Sigmoid colon (tissue), 4 donors: ENCODE data around the gene FYN.

Experiments used
- EP300 ChIP-seq, 4 donors: sonication (generic); formaldehyde crosslinking; IDR thresholded peaks; one replicate each; pipeline ENCODE4 v1.6.1; 2017; ENCODE audit warnings: antibody characterized with exemption in 4 of 4
- TF ChIP-seq, protein P1 (sequence below), 4 experiments: fragments of 450-650 bp in 3 of 4; fragments of 200-600 bp in 1 of 4; IDR thresholded peaks; one replicate each; pipeline ENCODE4 v1.5.1; 2016 to 2019; ENCODE audit warnings: antibody characterized with exemption in 4 of 4, mild to moderate bottlenecking in 3 of 4, moderate library complexity in 2 of 4

GRCh38 chr6:111761783-111762312 is 111.4 kb downstream of the FYN start:
- TF ChIP-seq EP300 (IDR thresholded peaks at IDR 0.05) = no peak
- TF ChIP-seq, protein P1, sequence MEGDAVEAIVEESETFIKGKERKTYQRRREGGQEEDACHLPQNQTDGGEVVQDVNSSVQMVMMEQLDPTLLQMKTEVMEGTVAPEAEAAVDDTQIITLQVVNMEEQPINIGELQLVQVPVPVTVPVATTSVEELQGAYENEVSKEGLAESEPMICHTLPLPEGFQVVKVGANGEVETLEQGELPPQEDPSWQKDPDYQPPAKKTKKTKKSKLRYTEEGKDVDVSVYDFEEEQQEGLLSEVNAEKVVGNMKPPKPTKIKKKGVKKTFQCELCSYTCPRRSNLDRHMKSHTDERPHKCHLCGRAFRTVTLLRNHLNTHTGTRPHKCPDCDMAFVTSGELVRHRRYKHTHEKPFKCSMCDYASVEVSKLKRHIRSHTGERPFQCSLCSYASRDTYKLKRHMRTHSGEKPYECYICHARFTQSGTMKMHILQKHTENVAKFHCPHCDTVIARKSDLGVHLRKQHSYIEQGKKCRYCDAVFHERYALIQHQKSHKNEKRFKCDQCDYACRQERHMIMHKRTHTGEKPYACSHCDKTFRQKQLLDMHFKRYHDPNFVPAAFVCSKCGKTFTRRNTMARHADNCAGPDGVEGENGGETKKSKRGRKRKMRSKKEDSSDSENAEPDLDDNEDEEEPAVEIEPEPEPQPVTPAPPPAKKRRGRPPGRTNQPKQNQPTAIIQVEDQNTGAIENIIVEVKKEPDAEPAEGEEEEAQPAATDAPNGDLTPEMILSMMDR (IDR thresholded peaks at IDR 0.05) = no peak
